ENCODE data around the gene DDX31.

The DDX31 gene

GRCh38 chr9:132546148-132547051 is 123.4 kb downstream of the DDX31 start:
- DNase-seq (ENCODE audit: low spot score): no peak

DNA sequence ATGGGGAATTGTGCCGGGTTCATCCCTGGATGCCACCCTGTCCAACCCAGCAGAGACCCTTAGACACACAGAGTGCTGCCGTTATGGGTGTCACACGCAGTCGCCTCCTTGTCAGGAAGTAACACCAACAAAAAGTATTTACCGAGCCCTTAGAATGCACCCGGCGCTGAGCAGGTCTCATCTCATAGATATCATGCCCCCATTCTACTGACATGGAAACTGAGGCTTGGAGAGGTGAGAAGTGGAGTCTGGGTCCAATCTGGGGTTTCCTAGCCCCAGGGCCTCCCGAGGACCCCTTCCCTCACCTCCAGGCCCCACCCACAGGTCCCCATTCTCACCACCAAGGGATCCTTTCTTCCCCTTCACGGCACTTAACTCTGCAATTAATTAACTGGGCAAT is 124.2 kb downstream of the DDX31 start:
- DNase-seq (ENCODE audit: low spot score): no peak

- no peak for DNase-seq (ENCODE audit: low spot score)
Observed at GRCh38 chr9:132543960-132544359, 125.8 kb downstream of the DDX31 start.

DNA sequence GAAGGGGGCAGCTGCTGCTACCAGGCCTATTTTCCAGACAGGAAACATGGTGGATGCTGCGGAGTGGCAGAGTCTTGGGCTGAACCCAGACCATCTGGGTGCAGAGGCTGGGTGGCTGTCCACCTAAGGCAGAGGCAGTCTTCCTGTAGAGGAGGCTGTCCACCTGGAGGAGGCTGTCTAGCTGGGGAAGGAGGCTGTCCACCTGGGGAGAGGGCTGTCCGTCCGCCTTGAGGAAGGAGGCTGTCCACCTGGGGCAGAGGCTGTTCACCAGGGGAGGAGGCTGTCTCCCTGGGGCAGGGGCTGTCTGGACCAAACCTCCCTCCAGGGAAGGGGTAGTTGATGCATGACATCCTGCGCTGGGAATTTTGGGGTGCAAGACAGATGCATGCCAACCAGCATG is 126.5 kb downstream of the DDX31 start:
- no peak for DNase-seq (ENCODE audit: low spot score)
